Natural killer cell (primary cell): ENCODE results near the gene KCNQ2. TPM values are rescaled to one million over a fixed set of nuclear protein-coding genes. Genes with fewer than 3 reads are reported as not detected.

Experiments
- ATAC-seq, 3 donors: fragments of 150-1000 bp in 2 of 3; fragments of 200-7000 bp in 1 of 3; cut with Tn5 transposase; 1 replicate in 1 of 3; 2 replicates in 2 of 3; pipeline ENCODE4 v1.10.0; 2021; ENCODE audit warnings: mild to moderate bottlenecking in 2 of 3, moderate library complexity in 2 of 3
- DNase-seq, 2 donors: peaks; one replicate each; pipeline versions ENCODE4 v3.0.0 to v3.0.0-alpha.2; 2013 to 2021; ENCODE audit warnings: mixed read lengths in 1 of 2
- H3K27ac ChIP-seq: one replicate; pipeline ENCODE4 v1.5.1; 2013; ENCODE audit warnings: mild to moderate bottlenecking, low read length
- H3K27me3 ChIP-seq: one replicate; pipeline ENCODE4 v1.6.1; 2013; ENCODE audit warnings: low read length; ENCODE audit not compliant: control insufficient read depth, insufficient read depth
- H3K36me3 ChIP-seq: one replicate; pipeline ENCODE4 v1.6.1; 2013; ENCODE audit warnings: low read length; ENCODE audit not compliant: control insufficient read depth, insufficient read depth
- H3K4me1 ChIP-seq: one replicate; pipeline ENCODE4 v1.6.1; 2013; ENCODE audit warnings: low read length; ENCODE audit not compliant: control insufficient read depth, insufficient read depth
- H3K4me3 ChIP-seq: one replicate; pipeline ENCODE4 v1.5.1; 2013; ENCODE audit warnings: low read length
- H3K9me3 ChIP-seq: one replicate; pipeline ENCODE4 v1.6.1; 2013; ENCODE audit warnings: low read length; ENCODE audit not compliant: control insufficient read depth, insufficient read depth
- H3K27ac Mint-ChIP-seq, 2 donors: one replicate each; pipeline ENCODE4 v1.8.0; 2022; ENCODE audit warnings: mild to moderate bottlenecking in 2 of 2, mixed read lengths in 2 of 2, moderate library complexity in 1 of 2
- H3K27me3 Mint-ChIP-seq, 2 donors: one replicate each; pipeline ENCODE4 v1.8.0; 2022; ENCODE audit warnings: low read depth in 2 of 2, mixed read lengths in 2 of 2
- H3K36me3 Mint-ChIP-seq: one replicate; pipeline ENCODE4 v1.8.0; 2022; ENCODE audit warnings: mixed read lengths
- H3K4me1 Mint-ChIP-seq, 2 donors: one replicate each; pipeline ENCODE4 v1.8.0; 2022; ENCODE audit warnings: mixed read lengths in 2 of 2
- H3K4me3 Mint-ChIP-seq: one replicate; pipeline ENCODE4 v1.8.0; 2022; ENCODE audit warnings: mild to moderate bottlenecking, moderate library complexity, mixed read lengths
- H3K9me3 Mint-ChIP-seq, 2 donors: one replicate each; pipeline ENCODE4 v1.8.0; 2022; ENCODE audit warnings: mixed read lengths in 2 of 2
- CTCF ChIP-seq: fragments of 200-600 bp; IDR thresholded peaks from one replicate; pipeline ENCODE4 v1.8.0; 2022; ENCODE audit warnings: antibody characterized with exemption
- WGBS: methylation state at CpG from one replicate; pipeline ENCODE4 v1.1.7; 2013; ENCODE audit warnings: missing lambda C conversion rate; ENCODE audit not compliant: insufficient coverage; 5-methylcytosine and 5-hydroxymethylcytosine counted together
- intact Hi-C: fragments of 100-400 bp; cut with micrococcal nuclease; formaldehyde crosslinking; loops from one replicate; pipeline ENCODE4 v1.14.2; 2022
- total RNA-seq, 4 donors: library from RNA; stranded (reverse); fragments of 120-200 nt in 1 of 4; gene quantifications; one replicate each; pipeline versions ENCODE4 v1.2.3 to v1.2.4, GENCODE V29; 2013 to 2022

The KCNQ2 gene
- total RNA-seq, 3 donors from 2014 or later (not counting 1 experiment from before 2014, with no cell fraction given): not detected

GRCh38 chr20:63387917-63388316 lies 84.5 kb downstream of the KCNQ2 start:
- 96% methylated on average over 17 of the region's 18 CpGs for WGBS
- H3K4me3 Mint-ChIP-seq: no peak overlapping the region
- Histone ChIP-seq H3K4me1 (no peaks in the 10 kb centered on the region), H3K9me3 (no peaks in the 10 kb centered on the region), H3K27ac (no peak overlapping the region), H3K36me3 (no peaks in the 10 kb centered on the region), H3K27me3 (no peaks in the 10 kb centered on the region), H3K4me3 (no peak overlapping the region)
- H3K27ac Mint-ChIP-seq: no peak overlapping the region
- no peaks in the 10 kb centered on the region for H3K4me1 Mint-ChIP-seq
- H3K27me3 Mint-ChIP-seq: peaks cover 4 to 7% of the 10 kb centered on the region in 2 donors
- DNase-seq (no peak), ATAC-seq (no peak)
- H3K9me3 Mint-ChIP-seq: peaks cover 5 to 6% of the 10 kb centered on the region in 2 donors
- H3K36me3 Mint-ChIP-seq: peaks cover 7% of the 10 kb centered on the region
- TF ChIP-seq CTCF: no peak
- intact Hi-C loops: no loop called here

- 97% methylated on average over 13 of the region's 13 CpGs for WGBS
- Histone ChIP-seq H3K27ac (no peak overlapping the region), H3K27me3 (no peaks in the 10 kb centered on the region), H3K4me1 (no peaks in the 10 kb centered on the region), H3K36me3 (no peaks in the 10 kb centered on the region), H3K9me3 (no peaks in the 10 kb centered on the region), H3K4me3 (no peak overlapping the region)
- TF ChIP-seq CTCF: no peak
- H3K9me3 Mint-ChIP-seq: peaks cover 5 to 6% of the 10 kb centered on the region in 2 donors
- no peak overlapping the region for H3K27ac Mint-ChIP-seq
- intact Hi-C loops: no loop called here
- H3K27me3 Mint-ChIP-seq: peaks cover 4 to 7% of the 10 kb centered on the region in 2 donors
- no peaks in the 10 kb centered on the region for H3K4me1 Mint-ChIP-seq
- ATAC-seq: peak in 1 of 3 donors; percentile 19
- no peak for DNase-seq
- H3K4me3 Mint-ChIP-seq: no peak overlapping the region
- peaks cover 7% of the 10 kb centered on the region for H3K36me3 Mint-ChIP-seq
Observed at GRCh38 chr20:63387393-63387792, 85.1 kb downstream of the KCNQ2 start.

DNA sequence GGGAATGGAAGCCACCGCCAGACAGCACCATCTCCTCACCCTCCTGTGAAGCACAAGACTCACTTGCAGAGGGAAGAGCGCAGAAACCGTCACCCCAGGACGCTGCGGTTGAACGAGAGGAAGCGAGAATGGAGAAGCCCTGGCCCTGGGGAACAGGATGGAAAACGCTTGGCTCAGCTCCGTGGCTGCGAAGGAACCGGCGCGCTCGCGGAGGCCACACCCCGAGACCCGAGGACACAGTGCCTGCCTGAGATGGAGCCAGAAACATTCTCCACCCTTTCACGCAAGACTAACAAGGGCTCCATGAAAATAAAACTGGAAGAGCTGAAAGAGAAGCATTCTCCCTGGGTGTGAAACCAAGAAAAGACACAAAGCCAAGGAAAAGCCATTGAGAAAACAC lies 86.0 kb downstream of the KCNQ2 start:
- Mint-ChIP-seq H3K27me3 (peaks cover 4 to 7% of the 10 kb centered on the region in 2 donors), H3K4me1 (no peaks in the 10 kb centered on the region), H3K4me3 (no peak overlapping the region), H3K27ac (no peak overlapping the region), H3K36me3 (peaks cover 7% of the 10 kb centered on the region), H3K9me3 (peaks cover 5 to 6% of the 10 kb centered on the region in 2 donors)
- TF ChIP-seq CTCF: no peak
- H3K36me3 ChIP-seq: no peaks in the 10 kb centered on the region
- no peak for DNase-seq
- no peaks in the 10 kb centered on the region for H3K4me1 ChIP-seq
- no peaks in the 10 kb centered on the region for H3K27me3 ChIP-seq
- no peaks in the 10 kb centered on the region for H3K9me3 ChIP-seq
- no peak for ATAC-seq
- 94% methylated on average over 18 of the region's 18 CpGs for WGBS
- H3K4me3 ChIP-seq: no peak overlapping the region
- intact Hi-C loops: no loop called here
- no peak overlapping the region for H3K27ac ChIP-seq

- H3K9me3 Mint-ChIP-seq: peaks cover 5 to 6% of the 10 kb centered on the region in 2 donors
- peaks cover 7% of the 10 kb centered on the region for H3K36me3 Mint-ChIP-seq
- WGBS: 90% methylated on average over 6 of the region's 6 CpGs
- ATAC-seq (no peak), DNase-seq (no peak)
- no peaks in the 10 kb centered on the region for H3K27me3 ChIP-seq
- H3K27me3 Mint-ChIP-seq: peaks cover 4 to 7% of the 10 kb centered on the region in 2 donors
- no peaks in the 10 kb centered on the region for H3K4me1 Mint-ChIP-seq
- H3K4me3 Mint-ChIP-seq: no peak overlapping the region
- no peaks in the 10 kb centered on the region for H3K36me3 ChIP-seq
- H3K9me3 ChIP-seq: no peaks in the 10 kb centered on the region
- H3K4me3 ChIP-seq: no peak overlapping the region
- H3K27ac ChIP-seq: no peak overlapping the region
- no peak for TF ChIP-seq CTCF
- intact Hi-C loops: no loop called here
- no peaks in the 10 kb centered on the region for H3K4me1 ChIP-seq
- no peak overlapping the region for H3K27ac Mint-ChIP-seq
Observed at GRCh38 chr20:63385819-63386218, 86.6 kb downstream of the KCNQ2 start.
